Liver (tissue), 9 donors: ENCODE results near the gene ALMS1. TPM values are rescaled to one million over a fixed set of nuclear protein-coding genes. Genes with fewer than 3 reads are reported as not detected.
A peak's percentile ranks its signal among the peaks of the same experiment; 100 is the strongest.

Experiments
- DNase-seq: peaks from one replicate; pipeline ENCODE4 v3.0.0-alpha.2; 2017; ENCODE audit warnings: low spot score
- H3K27ac ChIP-seq, 2 donors: one replicate each; pipeline ENCODE4 v1.7.0; 2013; ENCODE audit warnings: inconsistent platforms in 2 of 2, low read length in 2 of 2, control low read depth in 1 of 2, low read depth in 1 of 2, mild to moderate bottlenecking in 1 of 2
- H3K27me3 ChIP-seq, 4 donors: one replicate each; pipeline versions ENCODE4 v1.6.1 to v1.7.0; 2013; ENCODE audit warnings: low read length in 3 of 4, inconsistent platforms in 1 of 4, mild to moderate bottlenecking in 1 of 4, moderate library complexity in 1 of 4; ENCODE audit not compliant: control insufficient read depth in 4 of 4, insufficient read depth in 4 of 4
- H3K36me3 ChIP-seq, 4 donors: one replicate each; pipeline versions ENCODE4 v1.6.1 to v1.7.0; 2013; ENCODE audit warnings: low read length in 3 of 4, mild to moderate bottlenecking in 3 of 4, low read depth in 1 of 4, moderate library complexity in 1 of 4; ENCODE audit not compliant: control insufficient read depth in 4 of 4, insufficient read depth in 3 of 4
- H3K4me1 ChIP-seq, 4 donors: one replicate each; pipeline versions ENCODE4 v1.6.1 to v1.7.0; 2013; ENCODE audit warnings: low read length in 3 of 4, mild to moderate bottlenecking in 3 of 4, moderate library complexity in 1 of 4; ENCODE audit not compliant: control insufficient read depth in 4 of 4, insufficient read depth in 4 of 4
- H3K4me3 ChIP-seq, 3 donors: one replicate each; pipeline versions ENCODE4 v1.6.1 to v1.7.0; 2013; ENCODE audit warnings: low read length in 3 of 3, control low read depth in 1 of 3, low read depth in 1 of 3, mild to moderate bottlenecking in 1 of 3
- H3K9ac ChIP-seq, 2 donors: one replicate each; pipeline ENCODE4 v1.7.0; 2013; ENCODE audit warnings: low read length in 2 of 2, mild to moderate bottlenecking in 2 of 2, moderate library complexity in 2 of 2, control low read depth in 1 of 2, low read depth in 1 of 2
- H3K9me3 ChIP-seq, 4 donors: one replicate each; pipeline versions ENCODE4 v1.6.1 to v1.7.0; 2013; ENCODE audit warnings: low read length in 3 of 4; ENCODE audit not compliant: control insufficient read depth in 4 of 4
- EGR1 ChIP-seq, 2 donors: IDR thresholded peaks; 2 replicates each; pipeline ENCODE4 v1.6.1; 2016 to 2018; ENCODE audit warnings: antibody characterized with exemption in 2 of 2, low read depth in 2 of 2
- FOXA2 ChIP-seq: IDR thresholded peaks from 2 replicates; pipeline ENCODE4 v1.6.1; 2016; ENCODE audit warnings: antibody characterized with exemption
- GABPA ChIP-seq, 2 donors: IDR thresholded peaks in 1 of 2; conservative IDR thresholded peaks in 1 of 2; 2 replicates each; pipeline ENCODE4 v1.6.1; 2016; ENCODE audit warnings: antibody characterized with exemption in 2 of 2, mild to moderate bottlenecking in 1 of 2, moderate library complexity in 1 of 2
- HNF4A ChIP-seq, 2 donors: conservative IDR thresholded peaks; 2 replicates each; pipeline ENCODE4 v1.6.1; 2016; ENCODE audit warnings: antibody characterized with exemption in 2 of 2, mild to moderate bottlenecking in 2 of 2
- HNF4G ChIP-seq: IDR thresholded peaks from 2 replicates; pipeline ENCODE4 v1.6.1; 2016; ENCODE audit warnings: antibody characterized with exemption
- JUND ChIP-seq, 2 donors: IDR thresholded peaks; 2 replicates each; pipeline ENCODE4 v1.6.1; 2016; ENCODE audit warnings: antibody characterized with exemption in 2 of 2
- NR2F2 ChIP-seq: IDR thresholded peaks from 2 replicates; pipeline ENCODE4 v1.6.1; 2016; ENCODE audit warnings: antibody characterized with exemption
- RAD21 ChIP-seq, 2 donors: IDR thresholded peaks; 2 replicates each; pipeline ENCODE4 v1.6.1; 2016; ENCODE audit warnings: antibody characterized with exemption in 2 of 2, mild to moderate bottlenecking in 2 of 2
- REST ChIP-seq: IDR thresholded peaks from 2 replicates; pipeline ENCODE4 v1.6.1; 2016; ENCODE audit warnings: antibody characterized with exemption, mild to moderate bottlenecking
- RXRA ChIP-seq, 2 donors: IDR thresholded peaks; 2 replicates each; pipeline ENCODE4 v1.6.1; 2017 to 2018; ENCODE audit warnings: antibody characterized with exemption in 2 of 2, mild to moderate bottlenecking in 1 of 2
- SP1 ChIP-seq: IDR thresholded peaks from 2 replicates; pipeline ENCODE4 v1.6.1; 2018; ENCODE audit warnings: antibody characterized with exemption, mild to moderate bottlenecking
- TAF1 ChIP-seq: conservative IDR thresholded peaks from 2 replicates; pipeline ENCODE4 v1.6.1; 2016; ENCODE audit warnings: antibody characterized with exemption, mild to moderate bottlenecking
- YY1 ChIP-seq: IDR thresholded peaks from 2 replicates; pipeline ENCODE4 v1.6.1; 2016; ENCODE audit warnings: antibody characterized with exemption, mild to moderate bottlenecking
- ZBTB33 ChIP-seq: IDR thresholded peaks from 2 replicates; pipeline ENCODE4 v1.6.1; 2016; ENCODE audit warnings: antibody characterized with exemption
- WGBS: extraction: QIAGEN DNeasy Blood & Tissue Kit; methylation state at CpG from one replicate; pipeline ENCODE4 v1.1.7; 2013; 5-methylcytosine and 5-hydroxymethylcytosine counted together
- polyA plus RNA-seq, 2 donors: library from polyadenylated mRNA; stranded (reverse) in 1 of 2; unstranded in 1 of 2; fragments of 200-250 nt in 1 of 2; fragments of >200 nt in 1 of 2; fragmentation: Nextera tagmentation in 1 of 2; extraction: Ambion mirVana in 1 of 2; gene quantifications; one replicate each; pipeline versions ENCODE4 v1.2.1 to v1.2.3, GENCODE V29; 2013 to 2015
- total RNA-seq, 2 donors: library from RNA; depleted of rRNA; stranded (reverse); fragments of >200 nt; gene quantifications; one replicate each; pipeline ENCODE4 v1.2.3, GENCODE V29; 2014
- TF ChIP-seq, protein P1 (sequence below): fragments of 150-350 bp; IDR thresholded peaks from 2 replicates; pipeline ENCODE4 v1.5.1; 2017; ENCODE audit warnings: improper control_type of control experiment, low read depth, low read length; ENCODE audit not compliant: missing input control
- TF ChIP-seq, protein P2 (sequence below): IDR thresholded peaks from 2 replicates; pipeline ENCODE4 v1.6.1; 2016; ENCODE audit warnings: antibody characterized with exemption
- donor health status: healthy.
- donor health status: healthy.
- donor health status: healthy.
- donor health status: healthy.
- donor health status: healthy.

Gene ALMS1
- total and polyA plus RNA-seq, 4 donors: 2.1 to 18.3 (median 7.0) TPM

- Histone ChIP-seq H3K9me3 (no peaks in the 10 kb centered on the region), H3K4me3 (no peak overlapping the region), H3K36me3 (no peaks in the 10 kb centered on the region), H3K27ac (no peak overlapping the region), H3K9ac (no peak overlapping the region), H3K4me1 (no peaks in the 10 kb centered on the region), H3K27me3 (no peaks in the 10 kb centered on the region)
- 89% methylated on average over 3 of the region's 3 CpGs for WGBS
- DNase-seq: no peak
- TF ChIP-seq ZBTB33 (no peak), NR2F2 (no peak), REST (no peak), HNF4G (no peak), RXRA (IDR thresholded peaks at IDR 0.05) (no peak), YY1 (no peak), TAF1 (no peak), EGR1 (IDR thresholded peaks at IDR 0.05; ENCODE audit: low read depth in 2 of 2) (no peak), FOXA2 (no peak), JUND (IDR thresholded peaks at IDR 0.05) (no peak), SP1 (no peak), GABPA (IDR thresholded peaks at IDR 0.05 in 1 of 2, conservative IDR thresholded peaks at IDR 0.05 in 1 of 2) (no peak), HNF4A (conservative IDR thresholded peaks at IDR 0.05) (no peak)
- TF ChIP-seq, protein P1, sequence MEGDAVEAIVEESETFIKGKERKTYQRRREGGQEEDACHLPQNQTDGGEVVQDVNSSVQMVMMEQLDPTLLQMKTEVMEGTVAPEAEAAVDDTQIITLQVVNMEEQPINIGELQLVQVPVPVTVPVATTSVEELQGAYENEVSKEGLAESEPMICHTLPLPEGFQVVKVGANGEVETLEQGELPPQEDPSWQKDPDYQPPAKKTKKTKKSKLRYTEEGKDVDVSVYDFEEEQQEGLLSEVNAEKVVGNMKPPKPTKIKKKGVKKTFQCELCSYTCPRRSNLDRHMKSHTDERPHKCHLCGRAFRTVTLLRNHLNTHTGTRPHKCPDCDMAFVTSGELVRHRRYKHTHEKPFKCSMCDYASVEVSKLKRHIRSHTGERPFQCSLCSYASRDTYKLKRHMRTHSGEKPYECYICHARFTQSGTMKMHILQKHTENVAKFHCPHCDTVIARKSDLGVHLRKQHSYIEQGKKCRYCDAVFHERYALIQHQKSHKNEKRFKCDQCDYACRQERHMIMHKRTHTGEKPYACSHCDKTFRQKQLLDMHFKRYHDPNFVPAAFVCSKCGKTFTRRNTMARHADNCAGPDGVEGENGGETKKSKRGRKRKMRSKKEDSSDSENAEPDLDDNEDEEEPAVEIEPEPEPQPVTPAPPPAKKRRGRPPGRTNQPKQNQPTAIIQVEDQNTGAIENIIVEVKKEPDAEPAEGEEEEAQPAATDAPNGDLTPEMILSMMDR: no peak
- TF ChIP-seq, protein P2, sequence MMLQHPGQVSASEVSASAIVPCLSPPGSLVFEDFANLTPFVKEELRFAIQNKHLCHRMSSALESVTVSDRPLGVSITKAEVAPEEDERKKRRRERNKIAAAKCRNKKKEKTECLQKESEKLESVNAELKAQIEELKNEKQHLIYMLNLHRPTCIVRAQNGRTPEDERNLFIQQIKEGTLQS: no peak
These were observed 29.5 kb upstream of the ALMS1 start for GRCh38 chr2:73356097-73356496.

DNA sequence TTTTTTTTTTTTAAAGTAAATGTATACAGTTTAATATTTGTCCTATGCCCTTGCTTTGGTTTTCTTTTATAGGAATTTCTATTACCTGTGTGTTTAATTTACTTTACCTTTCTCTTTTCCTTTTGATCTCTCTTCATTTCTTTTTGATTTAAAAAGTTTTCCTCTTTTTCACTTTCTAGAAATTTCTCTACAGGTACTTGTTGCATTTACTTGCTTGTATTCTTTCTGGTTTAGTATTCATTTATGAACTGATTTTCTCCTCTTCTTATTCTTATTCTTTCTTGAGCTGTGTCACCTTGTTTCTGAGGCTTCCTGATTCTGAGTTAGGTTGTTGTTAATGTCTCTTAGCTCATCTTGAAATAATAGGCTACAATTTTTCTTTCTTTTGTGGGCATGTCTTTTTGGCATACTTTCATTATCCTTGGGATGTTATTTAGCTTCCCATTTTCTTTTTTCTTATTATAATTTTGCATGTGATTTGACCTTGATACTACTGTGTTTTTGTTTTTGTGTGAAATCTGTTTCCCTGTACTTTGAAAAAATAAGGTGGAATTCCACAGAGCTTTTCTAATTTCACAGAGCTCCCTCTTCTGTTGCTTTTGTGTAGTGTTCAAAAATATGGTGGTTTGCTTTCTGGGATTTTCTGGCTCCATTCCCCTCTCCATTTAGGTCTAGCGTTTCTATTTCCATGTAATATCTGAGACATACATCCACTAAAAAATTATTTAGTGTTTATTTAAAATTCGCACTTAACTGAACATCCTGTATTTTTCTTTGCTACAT lies 25.5 kb upstream of the ALMS1 start:
- H3K9ac ChIP-seq: no peak overlapping the region
- no peaks in the 10 kb centered on the region for H3K4me1 ChIP-seq
- no peaks in the 10 kb centered on the region for H3K36me3 ChIP-seq
- H3K9me3 ChIP-seq: no peaks in the 10 kb centered on the region
- TF ChIP-seq, protein P1: peak; percentile 23
- TF ChIP-seq HNF4A (conservative IDR thresholded peaks at IDR 0.05) (no peak), RAD21 (IDR thresholded peaks at IDR 0.05) (peak; percentile 21 to 47)
- WGBS: 26% methylated on average over 2 of the region's 2 CpGs
- no peak overlapping the region for H3K4me3 ChIP-seq
- no peak overlapping the region for H3K27ac ChIP-seq
- no peaks in the 10 kb centered on the region for H3K27me3 ChIP-seq
- no peak for DNase-seq
